ENCODE data around the gene TLN1.

The TLN1 gene

GRCh38 chr9:35727676-35728040 is 4.3 kb downstream of the TLN1 start:
- DNase-seq: no peak

- no peak for DNase-seq
These were observed 5.1 kb downstream of the TLN1 start for GRCh38 chr9:35726931-35727330.

- no peak for DNase-seq
These were observed 6.6 kb downstream of the TLN1 start for GRCh38 chr9:35725362-35725761.

- DNase-seq: no peak
These were observed 8.1 kb downstream of the TLN1 start for GRCh38 chr9:35723908-35724307.

- no peak for DNase-seq
These were observed 8.6 kb downstream of the TLN1 start for GRCh38 chr9:35723426-35723825.

- DNase-seq: no peak
These were observed 12.4 kb downstream of the TLN1 start for GRCh38 chr9:35719546-35719945.

- no peak for DNase-seq
These were observed 13.1 kb downstream of the TLN1 start for GRCh38 chr9:35718721-35719511.

- DNase-seq: no peak
These were observed 14.7 kb downstream of the TLN1 start for GRCh38 chr9:35717132-35717870.

- no peak for DNase-seq
These were observed 15.8 kb downstream of the TLN1 start for GRCh38 chr9:35716230-35716629.

- no peak for DNase-seq
These were observed 17.3 kb downstream of the TLN1 start for GRCh38 chr9:35714579-35715252.

- DNase-seq: no peak
These were observed 17.9 kb downstream of the TLN1 start for GRCh38 chr9:35714123-35714522.

GRCh38 chr9:35713578-35713977 is 18.4 kb downstream of the TLN1 start:
- no peak for DNase-seq

GRCh38 chr9:35712762-35713400 is 19.1 kb downstream of the TLN1 start:
- no peak for DNase-seq

- no peak for DNase-seq
These were observed 20.2 kb downstream of the TLN1 start for GRCh38 chr9:35711501-35712428.

- DNase-seq: no peak
These were observed 21.0 kb downstream of the TLN1 start for GRCh38 chr9:35710818-35711500.

GRCh38 chr9:35708146-35708545 is 23.8 kb downstream of the TLN1 start:
- DNase-seq: no peak

GRCh38 chr9:35706951-35707350 is 25.0 kb downstream of the TLN1 start:
- DNase-seq: no peak

- DNase-seq: no peak
These were observed 26.1 kb downstream of the TLN1 start for GRCh38 chr9:35705836-35706430.

- no peak for DNase-seq
These were observed 26.6 kb downstream of the TLN1 start for GRCh38 chr9:35705372-35705771.

- DNase-seq: no peak
These were observed 27.9 kb downstream of the TLN1 start for GRCh38 chr9:35703906-35704672.
